ENCODE measurements around the gene B3GNT7. TPM values are rescaled to one million over a fixed set of nuclear protein-coding genes. Genes with fewer than 3 reads are reported as not detected.

B3GNT7 gene
- total and polyA plus RNA-seq, 2 of the 8 experiments (the other 6 are each of a cell fraction or from before 2014, with no cell fraction given) = 26.4 to 73.1 TPM

- TF ChIP-seq CHD7 (IDR thresholded peaks at IDR 0.05; ENCODE audit: insufficient replicate concordance, low read length) (no peak), USF2 (IDR thresholded peaks at IDR 0.05; ENCODE audit: low read length) (no peak), POLR2A (IDR thresholded peaks at IDR 0.05; ENCODE audit: control extremely low read depth in 1 of 2, low read depth in 2 of 2, low read length in 2 of 2) (no peak)
These were observed 34.6 kb upstream of the B3GNT7 start (continued) for GRCh38 chr2:231360881-231361371.
